Skin epidermis (tissue), 12 donors: ENCODE data around the gene SLC22A12.
"Not testable (repeated sequence)": the region's sequence is repeated elsewhere in the genome, so short reads cannot be mapped to it uniquely, and the experiment has no call there.

ENCODE experiments used
- H3K27ac ChIP-seq, 21 experiments: fragments of 200-600 bp; sonication (generic) in 11 of 21; one replicate each; pipeline ENCODE4 v1.5.0; 2020; ENCODE audit warnings: mild to moderate bottlenecking in 3 of 21, inconsistent platforms in 2 of 21, moderate library complexity in 2 of 21
- H3K4me3 ChIP-seq, 7 experiments: fragments of 200-600 bp; sonication (generic) in 2 of 7; one replicate each; pipeline ENCODE4 v1.5.0; 2020; ENCODE audit warnings: inconsistent platforms in 2 of 7, mild to moderate bottlenecking in 2 of 7, moderate library complexity in 1 of 7

SLC22A12 gene

DNA sequence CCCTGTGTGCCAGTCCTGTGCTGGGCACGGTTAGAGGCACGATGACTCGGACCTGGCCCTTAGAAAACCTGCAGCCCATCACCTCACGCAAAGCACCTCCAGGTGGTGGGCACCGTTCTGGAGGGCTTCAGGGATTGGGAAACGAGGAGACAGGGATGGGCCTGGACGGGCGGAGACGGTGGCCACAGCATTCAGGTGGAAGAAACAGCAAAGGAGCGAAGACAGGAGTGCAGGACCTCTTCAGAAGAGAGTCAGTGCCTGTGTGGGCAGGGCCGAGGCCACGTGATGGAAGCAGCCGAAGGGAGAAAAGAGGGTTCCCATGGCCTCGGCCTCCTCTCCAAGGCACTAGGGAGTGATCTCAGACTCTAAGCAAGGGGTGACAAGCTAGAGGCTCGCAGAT is 8.1 kb upstream of the SLC22A12 start:
- no peak overlapping the region for H3K27ac ChIP-seq
- H3K4me3 ChIP-seq: no peak overlapping the region

GRCh38 chr11:64583296-64584262 is 7.4 kb upstream of the SLC22A12 start:
- H3K4me3 ChIP-seq: no peak overlapping the region

GRCh38 chr11:64585150-64585549 is 5.9 kb upstream of the SLC22A12 start:
- H3K27ac ChIP-seq: no peak overlapping the region

More at GRCh38 chr11:64583296-64584262, 7.4 kb upstream of the SLC22A12 start:
- no peak overlapping the region for H3K27ac ChIP-seq

GRCh38 chr11:64586366-64586765 is 4.7 kb upstream of the SLC22A12 start:
- Histone ChIP-seq H3K4me3 (no peak overlapping the region), H3K27ac (no peak overlapping the region)

More at GRCh38 chr11:64585150-64585549, 5.9 kb upstream of the SLC22A12 start:
- H3K4me3 ChIP-seq: no peak overlapping the region

DNA sequence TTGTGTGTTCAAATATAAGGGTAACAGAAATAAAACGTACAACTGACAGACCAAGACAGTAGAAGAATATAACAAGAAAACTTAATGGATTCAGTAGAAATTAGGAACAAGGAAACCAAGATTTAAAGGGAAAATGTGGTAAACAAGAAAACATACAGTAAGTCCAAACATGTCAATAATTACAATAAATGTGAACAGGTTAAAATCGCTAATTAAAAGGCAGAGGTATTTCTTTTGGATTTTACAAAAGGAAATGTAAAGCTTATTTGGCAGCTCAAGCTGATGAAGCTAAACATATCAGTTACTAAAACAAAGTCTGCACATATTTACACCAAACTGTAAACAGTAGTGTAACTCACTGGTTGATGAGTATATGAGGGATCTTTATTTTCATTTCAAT is 2.3 kb upstream of the SLC22A12 start:
- no peak overlapping the region for H3K27ac ChIP-seq

GRCh38 chr11:64591257-64592233 is 525 bp downstream of the SLC22A12 start:
- Histone ChIP-seq H3K27ac (no peak overlapping the region), H3K4me3 (no peak overlapping the region)

More for the DNA sequence above, 2.3 kb upstream of the SLC22A12 start:
- no peak overlapping the region for H3K4me3 ChIP-seq

DNA sequence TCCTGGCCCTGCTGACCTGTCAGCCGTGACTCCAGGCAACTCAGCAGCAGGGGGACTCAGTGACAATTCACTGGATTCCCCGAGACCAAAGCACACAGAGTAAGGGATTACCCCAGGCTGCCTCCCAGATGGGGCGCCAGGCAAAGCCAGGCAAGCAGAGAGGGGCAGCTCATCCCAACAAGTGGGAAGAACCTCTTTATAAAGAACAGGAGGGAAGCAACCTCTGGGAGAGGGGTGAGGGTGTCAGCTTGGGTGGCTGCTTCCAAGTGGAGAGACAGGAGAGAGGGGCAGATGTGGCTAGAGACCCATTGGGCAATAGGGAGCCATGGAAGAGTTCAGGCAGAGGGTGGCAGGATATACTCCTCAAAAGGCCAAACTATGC is 1.2 kb downstream of the SLC22A12 start:
- no peak overlapping the region for H3K27ac ChIP-seq
- no peak overlapping the region for H3K4me3 ChIP-seq

DNA sequence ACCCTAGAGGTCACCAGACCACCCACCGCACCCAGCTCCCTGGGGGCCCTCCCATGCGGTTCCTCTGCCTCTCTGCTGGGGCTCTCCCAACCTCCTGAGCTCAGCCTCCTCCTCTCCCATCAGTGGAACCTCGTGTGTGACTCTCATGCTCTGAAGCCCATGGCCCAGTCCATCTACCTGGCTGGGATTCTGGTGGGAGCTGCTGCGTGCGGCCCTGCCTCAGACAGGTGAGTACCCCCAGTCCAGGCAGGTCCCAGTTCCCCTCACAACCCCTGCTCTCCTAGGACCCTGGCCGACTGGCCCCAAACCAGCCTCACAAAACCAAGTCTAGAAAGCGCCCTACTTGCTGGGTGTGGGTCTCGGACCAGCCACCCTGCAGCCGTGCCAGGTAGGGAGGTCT is 1.6 kb downstream of the SLC22A12 start:
- Histone ChIP-seq H3K4me3 (no peak overlapping the region), H3K27ac (no peak overlapping the region)

DNA sequence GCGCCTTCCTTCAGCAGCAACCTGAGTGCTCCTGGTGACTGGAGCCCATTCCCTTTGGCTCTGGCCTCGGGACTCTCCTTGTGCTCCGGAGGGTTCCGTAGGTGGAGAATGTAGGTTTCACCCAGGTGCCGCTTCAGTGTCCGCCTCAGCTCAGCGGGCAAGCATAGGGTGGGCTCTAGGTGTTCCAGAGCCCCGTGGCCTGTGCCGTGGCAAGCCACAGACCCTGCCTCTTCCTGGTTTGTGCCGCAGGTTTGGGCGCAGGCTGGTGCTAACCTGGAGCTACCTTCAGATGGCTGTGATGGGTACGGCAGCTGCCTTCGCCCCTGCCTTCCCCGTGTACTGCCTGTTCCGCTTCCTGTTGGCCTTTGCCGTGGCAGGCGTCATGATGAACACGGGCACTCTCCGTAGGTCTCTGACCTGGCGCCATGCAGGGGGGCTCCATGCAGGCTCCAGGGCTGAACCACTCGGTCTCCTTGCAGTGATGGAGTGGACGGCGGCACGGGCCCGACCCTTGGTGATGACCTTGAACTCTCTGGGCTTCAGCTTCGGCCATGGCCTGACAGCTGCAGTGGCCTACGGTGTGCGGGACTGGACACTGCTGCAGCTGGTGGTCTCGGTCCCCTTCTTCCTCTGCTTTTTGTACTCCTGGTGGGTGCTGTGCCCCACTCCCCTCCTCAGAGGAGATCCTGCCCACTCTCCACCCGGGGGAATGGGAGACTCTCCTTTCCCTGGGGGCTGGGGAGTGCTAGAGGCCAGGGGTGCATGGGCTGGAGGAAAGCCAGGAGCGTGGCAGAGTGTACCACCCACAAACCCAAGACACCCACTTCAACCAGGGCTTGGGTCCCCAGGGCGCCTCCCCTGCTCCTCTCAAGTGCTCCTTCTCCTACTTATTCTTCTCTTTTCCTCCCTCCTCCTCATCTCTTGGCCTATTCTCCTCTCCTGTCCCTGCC is 2.4 kb downstream of the SLC22A12 start:
- Histone ChIP-seq H3K4me3 (no peak overlapping the region), H3K27ac (no peak overlapping the region)

GRCh38 chr11:64594159-64594939 is 3.3 kb downstream of the SLC22A12 start:
- Histone ChIP-seq H3K27ac (no peak overlapping the region), H3K4me3 (no peak overlapping the region)

DNA sequence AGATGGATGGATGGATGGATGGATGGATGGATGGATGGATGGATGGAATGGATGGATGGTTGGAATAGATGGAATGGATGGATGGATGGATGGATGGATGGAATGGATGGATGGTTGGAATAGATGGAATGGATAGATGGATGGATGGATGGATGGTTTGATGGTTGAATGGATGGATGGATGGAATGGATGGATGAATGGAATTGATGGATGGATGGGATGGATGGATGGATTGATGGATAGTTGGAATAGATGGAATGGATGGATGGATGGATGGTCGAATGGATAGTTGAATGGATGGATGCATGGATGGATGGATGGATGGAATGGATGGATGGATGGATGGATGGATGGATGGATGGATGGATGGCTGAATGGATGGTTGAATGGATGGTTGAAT is 4.9 kb downstream of the SLC22A12 start:
- not testable (repeated sequence) for H3K4me3 ChIP-seq, H3K27ac ChIP-seq

GRCh38 chr11:64597671-64598101 is 6.7 kb downstream of the SLC22A12 start:
- Histone ChIP-seq H3K4me3 (no peak overlapping the region), H3K27ac (no peak overlapping the region)

GRCh38 chr11:64598106-64598796 is 7.2 kb downstream of the SLC22A12 start:
- no peak overlapping the region for H3K4me3 ChIP-seq
- H3K27ac ChIP-seq: peak overlapping the region in 1 of 21 experiments; percentile 37

DNA sequence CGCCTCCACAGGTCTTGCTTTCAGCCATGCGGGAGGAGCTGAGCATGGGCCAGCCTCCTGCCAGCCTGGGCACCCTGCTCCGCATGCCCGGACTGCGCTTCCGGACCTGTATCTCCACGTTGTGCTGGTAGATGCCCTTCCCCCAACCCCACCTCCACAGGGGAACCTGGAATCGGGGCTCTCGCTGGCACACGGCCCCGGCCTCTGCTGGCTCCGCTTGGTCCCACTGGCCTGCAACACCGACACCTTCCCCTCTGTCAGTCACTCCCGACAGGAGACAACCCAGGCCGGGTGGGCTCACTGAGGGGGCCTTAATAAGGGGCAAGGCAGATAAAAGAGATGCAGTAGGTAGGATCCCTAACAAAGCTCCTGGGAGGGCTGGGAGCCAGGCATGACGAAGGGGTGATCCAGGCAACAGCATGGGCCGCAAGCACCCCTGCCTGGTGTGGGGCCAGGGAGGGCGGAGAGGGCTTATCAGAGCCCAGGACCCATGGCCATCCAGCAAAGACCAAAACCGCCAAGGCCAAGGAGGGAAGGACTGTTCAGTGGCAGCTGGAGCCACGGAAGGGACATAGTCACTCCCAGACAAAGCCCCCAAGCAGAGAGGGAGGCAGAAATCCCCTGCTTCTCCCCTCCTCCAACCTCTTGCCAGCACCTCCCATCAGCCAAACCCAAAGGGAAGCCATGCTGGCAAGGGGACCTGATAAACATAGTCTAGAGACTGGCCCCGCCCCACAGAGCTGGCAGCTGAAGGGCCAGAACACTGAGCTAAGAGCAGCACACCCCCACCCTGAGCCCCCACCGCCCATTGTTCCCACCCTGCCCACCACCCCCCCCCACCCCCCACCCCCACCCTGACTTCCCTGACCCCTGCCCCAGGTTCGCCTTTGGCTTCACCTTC is 8.0 kb downstream of the SLC22A12 start:
- peak overlapping the region in 2 of 21 experiments; percentile 13 to 37 for H3K27ac ChIP-seq
- no peak overlapping the region for H3K4me3 ChIP-seq

- no peak overlapping the region for H3K4me3 ChIP-seq
- no peak overlapping the region for H3K27ac ChIP-seq
Measured at GRCh38 chr11:64599698-64600211, 8.7 kb downstream of the SLC22A12 start.

DNA sequence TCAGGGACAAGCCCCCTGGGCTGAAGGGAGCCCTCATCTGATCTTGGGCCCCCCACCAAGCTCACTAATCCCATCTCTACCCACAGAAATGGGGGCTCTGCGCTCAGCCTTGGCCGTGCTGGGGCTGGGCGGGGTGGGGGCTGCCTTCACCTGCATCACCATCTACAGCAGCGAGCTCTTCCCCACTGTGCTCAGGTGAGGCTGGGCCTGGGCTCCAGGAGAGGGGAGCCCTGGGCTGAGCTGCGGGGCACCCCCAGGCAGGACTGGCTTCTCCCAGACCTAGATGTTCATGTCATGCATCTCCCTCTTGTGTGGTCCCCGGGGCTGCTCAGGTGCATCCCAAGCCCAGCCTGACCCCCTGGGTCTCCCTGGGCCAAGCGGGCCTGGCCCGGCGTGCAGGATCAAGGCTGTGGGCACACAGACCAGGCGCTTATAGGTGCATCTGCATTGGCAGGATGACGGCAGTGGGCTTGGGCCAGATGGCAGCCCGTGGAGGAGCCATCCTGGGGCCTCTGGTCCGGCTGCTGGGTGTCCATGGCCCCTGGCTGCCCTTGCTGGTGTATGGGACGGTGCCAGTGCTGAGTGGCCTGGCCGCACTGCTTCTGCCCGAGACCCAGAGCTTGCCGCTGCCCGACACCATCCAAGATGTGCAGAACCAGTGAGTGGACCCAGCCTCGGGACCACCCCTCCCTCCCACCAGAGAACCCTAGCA is 9.4 kb downstream of the SLC22A12 start:
- Histone ChIP-seq H3K4me3 (no peak overlapping the region), H3K27ac (no peak overlapping the region)
